HG02981 (cell line): Measurements from ENCODE around the gene TEX22.

ENCODE experiments used
- ATAC-seq: cut with Tn5 transposase; IDR thresholded peaks from one replicate; pipeline ENCODE4 v1.9.1; 2021; ENCODE audit warnings: mild to moderate bottlenecking, moderate library complexity; ENCODE audit not compliant: unreplicated experiment

The TEX22 gene

GRCh38 chr14:105384041-105384557 is 14.2 kb upstream of the TEX22 start:
- ATAC-seq: no peak

- ATAC-seq: no peak
Measured at GRCh38 chr14:105384605-105385321, 13.6 kb upstream of the TEX22 start.

DNA sequence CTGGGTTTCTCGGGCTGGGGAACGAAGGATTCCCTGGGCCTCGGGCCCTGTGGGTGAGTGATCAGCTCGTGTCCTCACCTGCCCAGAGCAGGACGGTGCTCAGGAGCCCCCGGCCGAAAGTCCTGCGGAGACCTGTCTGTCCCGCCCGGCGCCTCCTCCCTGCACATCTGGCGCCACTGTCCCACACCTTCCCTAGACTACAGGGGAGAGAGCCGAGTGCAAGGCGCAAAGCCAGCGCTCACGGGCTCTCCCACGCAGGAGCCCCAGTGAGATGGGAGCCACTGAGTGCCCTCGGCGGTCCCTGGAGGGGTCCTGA is 13.1 kb upstream of the TEX22 start:
- no peak for ATAC-seq

GRCh38 chr14:105385698-105386365 is 12.5 kb upstream of the TEX22 start:
- no peak for ATAC-seq

DNA sequence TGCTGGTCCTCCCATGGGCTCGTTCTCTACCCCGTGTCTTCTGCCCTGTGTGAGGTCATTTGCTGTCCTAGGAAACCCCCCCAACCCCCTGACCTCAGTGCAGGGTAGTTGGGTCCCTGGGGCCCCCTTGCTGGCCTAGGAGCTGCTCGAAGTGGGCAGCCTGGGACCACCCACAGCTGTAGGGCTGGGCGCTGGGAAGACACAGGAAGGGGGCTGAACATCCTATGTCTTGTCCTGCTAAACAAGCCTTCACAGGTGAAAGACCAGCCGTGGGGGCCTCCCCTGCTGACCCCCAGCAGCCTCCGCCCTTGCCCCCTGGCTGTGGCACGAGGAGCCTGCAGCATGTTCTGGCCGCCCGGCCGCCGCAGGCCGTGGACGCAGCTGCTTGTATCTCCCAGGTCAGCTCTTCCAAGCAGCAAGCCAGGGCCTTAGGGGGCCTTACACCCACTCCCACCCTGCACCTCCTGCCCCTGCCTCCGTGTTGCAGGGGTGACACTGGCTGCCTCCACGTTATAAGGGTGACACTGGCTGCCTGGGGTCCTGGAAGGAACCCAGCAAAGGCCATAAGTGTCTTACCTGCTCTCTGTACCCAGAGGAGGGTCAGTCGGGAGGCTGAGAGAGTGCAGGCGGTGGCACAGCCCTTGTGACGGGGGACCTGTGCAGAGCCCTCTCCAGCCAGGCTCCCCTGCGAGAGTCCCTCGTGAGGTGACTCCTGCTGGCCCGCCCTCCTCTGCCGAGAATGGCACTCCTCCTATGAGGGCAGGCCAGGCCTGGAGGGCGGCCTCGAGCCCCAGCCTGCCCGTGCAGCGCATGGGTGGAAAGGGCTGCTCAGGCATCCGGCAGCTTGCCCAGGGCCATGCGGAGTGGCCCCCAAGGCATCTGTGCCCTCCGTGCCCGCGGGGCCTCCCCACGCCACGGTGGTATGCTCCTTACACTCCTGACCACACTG is 11.5 kb upstream of the TEX22 start:
- ATAC-seq: no peak

- no peak for ATAC-seq
Measured at GRCh38 chr14:105387530-105387922, 10.8 kb upstream of the TEX22 start.

GRCh38 chr14:105388110-105388951 is 10.0 kb upstream of the TEX22 start:
- no peak for ATAC-seq

GRCh38 chr14:105388976-105389375 is 9.4 kb upstream of the TEX22 start:
- no peak for ATAC-seq

GRCh38 chr14:105389534-105389933 is 8.8 kb upstream of the TEX22 start:
- ATAC-seq: no peak

- no peak for ATAC-seq
Measured at GRCh38 chr14:105389976-105390848, 8.1 kb upstream of the TEX22 start.

- no peak for ATAC-seq
Measured at GRCh38 chr14:105390849-105391500, 7.4 kb upstream of the TEX22 start.

DNA sequence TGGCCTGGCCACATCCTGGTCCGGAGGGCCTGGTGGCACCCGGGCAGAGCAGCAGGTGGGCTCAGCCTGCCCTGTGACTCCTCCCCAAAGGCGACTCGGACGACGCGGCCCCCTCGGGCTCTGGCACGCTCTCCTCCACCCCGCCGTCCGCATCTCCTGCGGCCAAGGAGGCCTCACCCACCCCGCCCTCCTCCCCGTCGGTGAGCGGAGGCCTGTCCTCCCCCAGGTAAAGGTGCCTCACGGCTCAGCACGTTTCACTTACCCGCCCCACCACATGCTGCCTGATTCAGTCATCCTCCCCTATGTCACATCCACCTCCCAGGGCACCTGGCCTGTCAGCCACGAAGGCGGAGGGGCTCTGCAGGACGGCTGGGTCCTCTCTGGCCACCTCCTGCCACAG is 6.8 kb upstream of the TEX22 start:
- no peak for ATAC-seq

GRCh38 chr14:105392131-105393090 is 5.9 kb upstream of the TEX22 start:
- no peak for ATAC-seq

DNA sequence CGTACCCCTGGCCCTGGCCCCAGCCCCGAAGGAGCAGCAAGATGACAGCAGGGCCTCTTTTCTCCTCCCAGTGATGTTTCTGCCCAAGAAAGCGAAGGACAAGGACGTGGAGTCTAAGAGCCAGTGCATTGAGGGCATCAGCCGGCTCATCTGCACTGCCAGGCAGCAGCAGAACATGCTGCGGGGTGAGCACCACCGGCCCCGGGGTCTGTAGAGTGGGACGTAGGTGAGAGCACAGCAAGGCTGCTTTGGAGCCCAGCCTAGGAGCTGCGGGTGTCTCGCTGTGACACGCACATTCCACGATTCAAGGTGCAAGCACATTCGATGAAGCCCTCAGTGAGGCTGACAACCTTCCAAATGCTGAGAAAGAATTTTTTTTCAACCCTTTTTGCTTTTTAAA is 5.2 kb upstream of the TEX22 start:
- no peak for ATAC-seq

DNA sequence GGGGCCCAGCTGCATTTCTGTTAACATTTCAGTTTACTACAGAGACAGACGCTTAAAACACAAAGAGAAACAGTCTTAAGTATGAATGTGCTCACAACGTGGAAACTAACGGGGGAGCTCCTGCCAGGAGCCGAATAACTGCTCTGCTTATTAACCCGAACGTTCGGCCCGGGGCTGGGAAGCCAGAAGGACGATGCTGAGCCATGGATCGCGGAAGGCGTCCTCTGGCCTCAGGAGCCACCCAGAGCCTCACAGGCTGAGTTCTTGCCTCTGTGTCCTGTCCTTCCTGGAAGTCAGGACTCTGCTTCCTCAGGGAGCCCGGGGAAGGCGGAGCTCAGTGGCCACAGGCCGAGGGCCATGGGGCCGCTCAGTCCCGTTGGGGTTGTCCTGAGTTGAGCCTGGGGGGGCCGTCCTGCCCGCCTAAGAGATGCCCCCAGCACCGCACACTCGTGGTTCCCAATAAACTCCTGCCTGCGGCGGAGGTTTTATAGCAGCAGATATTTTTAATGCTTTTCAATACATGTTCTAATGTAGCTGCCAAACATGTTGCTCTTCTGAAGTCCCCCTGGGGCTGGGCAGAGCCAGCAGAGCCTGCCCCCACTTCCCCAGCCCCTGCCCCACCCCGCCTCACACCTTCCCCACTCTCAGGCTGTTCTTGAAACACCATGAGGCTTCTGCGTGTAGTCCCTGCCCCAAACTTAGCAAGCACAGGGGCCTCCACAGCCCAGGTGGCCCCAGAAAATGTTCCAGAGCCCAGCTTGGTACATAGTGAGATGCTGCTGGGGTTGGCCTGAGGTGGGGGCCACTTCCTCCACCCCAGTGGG is 3.4 kb upstream of the TEX22 start:
- ATAC-seq: no peak

GRCh38 chr14:105395538-105395854 is 2.8 kb upstream of the TEX22 start:
- ATAC-seq: no peak

DNA sequence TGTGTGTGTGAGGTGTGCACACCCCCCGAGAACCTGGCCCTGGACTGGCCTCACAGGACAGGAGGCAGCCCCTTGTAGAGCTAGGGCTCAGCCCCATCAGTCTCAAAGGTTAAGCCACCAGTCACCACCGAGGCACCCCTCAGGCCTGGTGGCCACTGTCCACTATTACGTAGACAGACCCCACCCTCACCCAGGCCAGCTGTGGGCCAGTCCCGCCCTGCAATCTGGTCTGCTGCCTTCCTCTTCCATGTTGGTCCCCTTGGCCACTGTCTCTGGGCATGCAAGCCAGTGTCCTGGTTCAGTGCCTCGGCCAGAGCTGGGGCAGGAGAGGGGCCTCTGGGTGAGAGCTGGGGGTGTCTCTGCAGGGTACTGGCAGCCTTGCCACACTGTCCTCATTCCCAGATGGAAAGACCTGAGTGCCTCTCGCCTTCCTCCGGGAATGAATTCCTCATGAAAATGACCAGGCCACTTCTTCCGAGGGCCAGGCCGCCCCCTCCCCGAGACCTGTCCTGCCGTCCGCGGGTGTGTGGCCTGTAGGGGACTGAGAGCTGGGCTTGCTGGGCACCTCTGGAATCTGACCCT is 897 bp upstream of the TEX22 start:
- no peak for ATAC-seq
